Osteoblast (primary cell): ENCODE data around the gene ATXN7L3. TPM values are rescaled to one million over a fixed set of nuclear protein-coding genes. Genes with fewer than 3 reads are reported as not detected.
"Not testable (repeated sequence)": the region's sequence is repeated elsewhere in the genome, so short reads cannot be mapped to it uniquely, and the experiment has no call there.

Experiments
- DNase-seq: peaks from one replicate; pipeline ENCODE4 v3.0.0; 2011; ENCODE audit warnings: low spot score, mixed read lengths; ENCODE audit not compliant: insufficient read length; ENCODE audit errors: missing footprints
- H2AFZ ChIP-seq: 2 replicates; pipeline ENCODE4 v1.6.0; 2011; ENCODE audit warnings: mild to moderate bottlenecking, low read length
- H3K27ac ChIP-seq: 2 replicates; pipeline ENCODE4 v1.5.1; 2011; ENCODE audit warnings: mild to moderate bottlenecking, low read depth, low read length, moderate library complexity
- H3K27me3 ChIP-seq: 2 replicates; pipeline ENCODE4 v1.6.0; 2012; ENCODE audit warnings: mild to moderate bottlenecking, control low read depth, inconsistent platforms, low read length, moderate library complexity; ENCODE audit not compliant: insufficient read depth
- H3K36me3 ChIP-seq: 2 replicates; pipeline ENCODE4 v1.5.1; 2011; ENCODE audit warnings: mild to moderate bottlenecking, low read length, control low read depth, moderate library complexity; ENCODE audit not compliant: insufficient read depth
- H3K4me1 ChIP-seq: 2 replicates; pipeline ENCODE4 v1.5.1; 2011; ENCODE audit warnings: mild to moderate bottlenecking, low read length, control low read depth, moderate library complexity; ENCODE audit not compliant: insufficient read depth
- H3K4me2 ChIP-seq: 2 replicates; pipeline ENCODE4 v1.6.0; 2011; ENCODE audit warnings: mild to moderate bottlenecking, low read length; ENCODE audit not compliant: insufficient read depth
- H3K4me3 ChIP-seq: fragments of 200-600 bp; sonication (generic); 3 replicates; pipeline ENCODE4 v1.5.1; 2012; ENCODE audit warnings: mild to moderate bottlenecking, low read length, inconsistent platforms; ENCODE audit not compliant: insufficient read depth
- H3K79me2 ChIP-seq: 2 replicates; pipeline ENCODE4 v1.6.0; 2012; ENCODE audit warnings: mild to moderate bottlenecking, low read length, control low read depth, inconsistent platforms; ENCODE audit not compliant: insufficient read depth
- H3K9me3 ChIP-seq: 2 replicates; pipeline ENCODE4 v1.5.1; 2011; ENCODE audit warnings: low read depth, low read length, control low read depth
- H4K20me1 ChIP-seq: 2 replicates; pipeline ENCODE4 v1.6.0; 2012; ENCODE audit warnings: mild to moderate bottlenecking, low read length, control low read depth; ENCODE audit not compliant: insufficient read depth
- small RNA-seq: library from RNA; depleted of rRNA; stranded (forward); fragments of <200 nt; gene quantifications from one replicate; pipeline ENCODE3, GENCODE V24; 2012
- total RNA-seq: library from RNA; depleted of rRNA; stranded (reverse); fragments of >200 nt; gene quantifications from 2 replicates; pipeline ENCODE4 v1.2.3, GENCODE V29; 2012
- TF ChIP-seq, protein P1 (sequence below): IDR thresholded peaks from 2 replicates; pipeline ENCODE4 v1.5.1; 2011; ENCODE audit warnings: mild to moderate bottlenecking, low read depth, low read length, moderate library complexity; ENCODE audit errors: extremely low read depth

The ATXN7L3 gene
- total RNA-seq, 1 donor, result 38.4 TPM

DNA sequence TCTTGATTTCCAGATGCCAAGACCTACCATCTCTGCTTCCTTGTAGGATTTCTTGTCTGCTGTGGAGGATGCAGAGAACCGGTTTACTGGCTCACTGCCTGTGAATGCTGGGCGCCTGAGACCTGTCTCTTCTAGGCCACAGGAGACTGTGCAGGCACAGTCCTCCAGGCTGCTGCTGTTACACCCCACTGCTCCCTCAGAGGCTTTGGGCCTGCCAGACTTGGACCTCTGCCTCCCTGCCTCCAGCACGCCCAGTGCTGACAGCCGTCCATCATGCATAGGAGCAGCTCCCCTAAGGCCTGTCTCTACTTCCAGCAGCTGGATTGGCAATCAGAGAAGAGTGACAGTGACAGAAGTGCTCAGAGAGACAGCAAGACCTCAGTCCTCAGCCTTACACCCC lies 51.9 kb downstream of the ATXN7L3 start:
- Histone ChIP-seq H3K4me3 (no peak overlapping the region), H3K36me3 (peaks cover 4% of the 10 kb centered on the region), H3K79me2 (peaks cover 32% of the 10 kb centered on the region), H2AFZ (no peak overlapping the region), H3K9me3 (no peaks in the 10 kb centered on the region), H3K4me2 (no peak overlapping the region), H3K27ac (no peak overlapping the region), H3K27me3 (no peaks in the 10 kb centered on the region), H3K4me1 (no peaks in the 10 kb centered on the region), H4K20me1 (no peaks in the 10 kb centered on the region)
- DNase-seq, result no peak
- TF ChIP-seq, protein P1, sequence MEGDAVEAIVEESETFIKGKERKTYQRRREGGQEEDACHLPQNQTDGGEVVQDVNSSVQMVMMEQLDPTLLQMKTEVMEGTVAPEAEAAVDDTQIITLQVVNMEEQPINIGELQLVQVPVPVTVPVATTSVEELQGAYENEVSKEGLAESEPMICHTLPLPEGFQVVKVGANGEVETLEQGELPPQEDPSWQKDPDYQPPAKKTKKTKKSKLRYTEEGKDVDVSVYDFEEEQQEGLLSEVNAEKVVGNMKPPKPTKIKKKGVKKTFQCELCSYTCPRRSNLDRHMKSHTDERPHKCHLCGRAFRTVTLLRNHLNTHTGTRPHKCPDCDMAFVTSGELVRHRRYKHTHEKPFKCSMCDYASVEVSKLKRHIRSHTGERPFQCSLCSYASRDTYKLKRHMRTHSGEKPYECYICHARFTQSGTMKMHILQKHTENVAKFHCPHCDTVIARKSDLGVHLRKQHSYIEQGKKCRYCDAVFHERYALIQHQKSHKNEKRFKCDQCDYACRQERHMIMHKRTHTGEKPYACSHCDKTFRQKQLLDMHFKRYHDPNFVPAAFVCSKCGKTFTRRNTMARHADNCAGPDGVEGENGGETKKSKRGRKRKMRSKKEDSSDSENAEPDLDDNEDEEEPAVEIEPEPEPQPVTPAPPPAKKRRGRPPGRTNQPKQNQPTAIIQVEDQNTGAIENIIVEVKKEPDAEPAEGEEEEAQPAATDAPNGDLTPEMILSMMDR, result no peak

DNA sequence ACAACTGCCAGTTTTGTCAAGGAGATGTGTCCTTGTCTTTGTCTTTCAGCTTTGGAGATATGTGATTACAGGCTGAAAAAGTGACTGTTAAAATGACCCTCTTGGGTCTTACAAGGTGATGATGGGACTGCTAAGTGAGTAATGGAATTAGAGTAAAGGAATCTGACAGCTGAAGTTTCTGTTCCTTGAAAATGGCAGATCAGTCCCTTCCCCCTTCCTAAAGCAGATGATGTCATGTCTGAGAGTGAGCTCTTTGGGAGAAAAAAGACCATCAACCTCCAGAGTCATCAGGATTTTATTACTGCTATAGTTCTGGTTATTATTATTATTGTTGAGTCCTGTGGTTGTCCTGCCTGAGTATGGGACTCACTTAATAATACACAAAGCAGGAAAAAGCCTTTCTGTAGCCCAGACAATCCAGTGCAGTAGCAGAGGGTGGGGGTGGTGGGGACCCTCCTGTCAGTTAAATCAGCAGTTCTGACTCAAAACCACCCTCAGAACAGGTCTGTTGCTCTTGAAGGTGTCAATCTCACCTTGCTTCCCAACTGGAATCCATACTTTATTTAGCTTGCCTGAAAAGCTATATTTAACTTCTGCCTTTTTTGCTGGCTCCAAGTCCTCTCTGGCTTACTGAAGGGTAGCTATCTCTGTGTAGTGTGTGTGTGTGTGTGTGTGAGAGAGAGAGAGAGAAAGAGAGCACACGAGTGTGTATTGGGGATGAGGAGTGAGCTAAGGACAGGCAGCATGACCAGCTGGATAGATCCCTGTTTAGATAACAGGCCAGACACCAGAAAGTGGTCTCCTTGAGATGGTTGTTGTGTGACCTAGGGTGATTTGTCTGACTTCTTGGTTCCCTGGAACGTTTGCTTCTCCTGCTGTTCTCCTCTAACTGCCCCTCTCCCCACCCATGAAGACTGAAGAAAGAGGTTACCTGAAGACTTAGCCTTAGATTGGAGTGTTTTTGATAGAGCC lies 53.0 kb downstream of the ATXN7L3 start:
- TF ChIP-seq, protein P1, result no peak
- H3K27me3 ChIP-seq, result no peaks in the 10 kb centered on the region
- H3K36me3 ChIP-seq, result peaks cover 4% of the 10 kb centered on the region
- no peak overlapping the region for H3K4me3 ChIP-seq
- H3K79me2 ChIP-seq, result peaks cover 34% of the 10 kb centered on the region
- no peak overlapping the region for H3K27ac ChIP-seq
- H4K20me1 ChIP-seq, result no peaks in the 10 kb centered on the region
- H3K9me3 ChIP-seq, result no peaks in the 10 kb centered on the region
- no peak overlapping the region for H3K4me2 ChIP-seq
- H3K4me1 ChIP-seq, result peaks cover 4% of the 10 kb centered on the region
- H2AFZ ChIP-seq, result no peak overlapping the region
- no peak for DNase-seq

DNA sequence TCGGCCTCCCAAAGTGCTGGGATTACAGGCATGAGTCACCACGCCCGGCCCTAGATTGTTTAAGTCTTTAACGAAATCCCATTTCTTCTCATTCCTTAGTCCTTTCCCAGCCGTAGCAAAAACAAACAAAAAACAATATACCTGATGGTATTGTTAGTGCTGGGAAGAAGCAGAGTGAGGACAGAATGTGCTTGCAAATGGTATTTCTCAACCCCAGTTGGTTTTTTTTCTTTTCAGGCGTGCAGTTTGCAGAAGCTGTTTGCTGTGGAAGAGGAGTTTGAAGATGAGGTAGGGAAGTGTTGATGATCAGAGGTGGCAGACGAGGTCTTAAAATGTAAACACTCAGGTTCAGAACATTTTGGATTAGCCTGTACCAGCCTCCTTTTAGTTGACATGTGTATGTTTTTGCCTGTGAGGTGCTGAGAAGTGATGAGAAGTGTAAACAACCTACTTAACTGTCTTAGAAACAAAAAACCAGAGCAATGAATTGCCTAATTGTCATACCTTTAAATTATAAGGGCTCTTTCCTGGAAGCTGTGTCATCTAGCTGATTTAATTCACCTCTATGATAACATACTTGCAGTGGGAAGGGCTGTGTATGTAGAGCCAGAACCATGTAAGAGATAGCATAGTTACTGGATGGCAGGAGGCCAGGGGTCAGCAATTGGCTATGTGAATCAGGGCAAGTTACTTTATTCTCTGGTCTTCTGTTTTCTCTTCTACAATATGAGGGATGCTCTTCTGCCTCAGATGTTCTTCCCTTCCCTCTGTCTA lies 54.5 kb downstream of the ATXN7L3 start:
- peaks cover 23% of the 10 kb centered on the region for H3K79me2 ChIP-seq
- H3K4me3 ChIP-seq, result no peak overlapping the region
- peaks cover 4% of the 10 kb centered on the region for H3K36me3 ChIP-seq
- H3K4me1 ChIP-seq, result peaks cover 4% of the 10 kb centered on the region
- no peaks in the 10 kb centered on the region for H3K9me3 ChIP-seq
- no peak overlapping the region for H3K4me2 ChIP-seq
- no peaks in the 10 kb centered on the region for H4K20me1 ChIP-seq
- H3K27me3 ChIP-seq, result no peaks in the 10 kb centered on the region
- H3K27ac ChIP-seq, result no peak overlapping the region
- TF ChIP-seq, protein P1, result no peak
- DNase-seq, result no peak
- H2AFZ ChIP-seq, result no peak overlapping the region

DNA sequence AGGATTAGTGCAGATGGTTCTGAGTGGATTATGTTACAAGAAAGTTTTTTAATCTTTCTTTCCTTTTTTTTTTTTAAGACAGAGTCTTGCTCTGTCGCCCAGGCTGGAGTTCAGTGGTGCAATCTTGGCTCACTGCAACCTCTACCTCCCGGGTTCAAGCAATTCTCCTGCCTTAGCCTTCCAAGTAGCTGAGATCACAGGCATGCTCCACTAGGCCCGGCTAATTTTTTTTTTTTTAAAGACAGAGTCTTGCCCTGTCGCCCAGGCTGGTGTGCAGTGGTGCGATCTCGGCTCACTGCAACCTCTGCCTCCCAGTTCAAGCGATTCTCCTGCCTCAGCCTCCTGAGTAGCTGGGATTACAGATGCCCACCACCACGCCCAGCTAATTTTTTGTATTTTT lies 55.8 kb downstream of the ATXN7L3 start:
- H2AFZ ChIP-seq, H3K27me3 ChIP-seq, H3K27ac ChIP-seq, H3K9me3 ChIP-seq, H3K4me3 ChIP-seq, DNase-seq, H3K36me3 ChIP-seq, H3K4me1 ChIP-seq, H4K20me1 ChIP-seq, H3K4me2 ChIP-seq: not testable (repeated sequence)
- peaks cover 18% of the 10 kb centered on the region for H3K79me2 ChIP-seq

Small RNAs within 50 kb of the gene (small RNA-seq; reads per million reads assigned to genes)
- gene MIR6782, result not detected

Other genes with a start within 250 kb of the ATXN7L3 start
- gene PYY, start 245.9 kb downstream of the ATXN7L3 start, total RNA-seq, result not detected in 2 replicates
- gene NAGS, start 195.3 kb downstream of the ATXN7L3 start, total RNA-seq, result 0.36 and 0.59 TPM in 2 replicates
- 41.3 and 47.8 TPM in 2 replicates for gene TMEM101, start 184.9 kb downstream of the ATXN7L3 start, total RNA-seq
- 59.0 and 65.4 TPM in 2 replicates for gene LSM12, start 133.2 kb downstream of the ATXN7L3 start, total RNA-seq
- 19.7 and 23.5 TPM in 2 replicates for gene G6PC3, start 129.1 kb downstream of the ATXN7L3 start, total RNA-seq
- gene HDAC5, start 76.2 kb downstream of the ATXN7L3 start, total RNA-seq, result 69.2 and 85.4 TPM in 2 replicates
- 1.8 TPM in 2 replicates for gene HROB, start 58.0 kb downstream of the ATXN7L3 start, total RNA-seq
- gene ASB16, start 29.2 kb downstream of the ATXN7L3 start, total RNA-seq, result not detected in 2 replicates
- 27.1 and 27.9 TPM in 2 replicates for gene TMUB2, start 12.9 kb downstream of the ATXN7L3 start, total RNA-seq
- gene UBTF, start 19.8 kb upstream of the ATXN7L3 start, total RNA-seq, result 49.6 and 51.3 TPM in 2 replicates
- under 0.01 TPM in 1 of 2 replicates, not detected in the other for gene SLC4A1, start 68.3 kb upstream of the ATXN7L3 start, total RNA-seq
- gene RUNDC3A, start 108.7 kb upstream of the ATXN7L3 start, total RNA-seq, result under 0.01 TPM in 1 of 2 replicates, not detected in the other
- 60.1 and 60.7 TPM in 2 replicates for gene SLC25A39, start 124.9 kb upstream of the ATXN7L3 start, total RNA-seq
- 382 and 390 TPM in 2 replicates for gene GRN, start 145.4 kb upstream of the ATXN7L3 start, total RNA-seq
- gene FAM171A2, start 164.0 kb upstream of the ATXN7L3 start, total RNA-seq, result 3.5 and 4.3 TPM in 2 replicates
- gene ITGA2B, start 189.8 kb upstream of the ATXN7L3 start, total RNA-seq, result 0.59 TPM in 1 of 2 replicates, not detected in the other